Measurements from ENCODE around the gene KRT37.

DNA sequence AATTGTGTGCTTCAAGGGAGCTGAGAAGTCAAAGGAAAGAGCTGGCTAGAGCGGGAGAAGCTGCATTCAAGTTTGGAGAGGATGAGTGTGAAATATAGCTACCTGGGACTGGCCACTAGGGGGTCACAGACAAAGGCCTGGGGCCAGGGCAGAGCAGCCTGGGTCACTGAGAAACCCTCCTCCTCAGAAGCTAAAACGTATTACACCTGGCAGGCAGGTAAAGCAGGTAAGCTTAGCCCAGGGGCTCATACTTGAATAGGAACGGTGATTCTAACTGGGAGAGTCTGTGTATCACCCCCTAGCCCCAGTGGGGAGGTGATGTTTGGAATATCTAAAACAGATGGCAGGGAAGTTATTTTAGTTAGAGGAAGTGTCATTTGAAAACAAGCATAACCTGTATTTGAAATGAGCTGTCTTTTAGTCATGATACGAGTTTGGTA, 6.8 kb downstream of the KRT37 start:
- TF ChIP-seq CTCF (tag by site-specific recombination; IDR thresholded peaks at IDR 0.05) (no peak), TCF7L2 (IDR thresholded peaks at IDR 0.05; ENCODE audit: borderline replicate concordance, low read depth, low read length) (no peak)
